Stimulated activated CD8-positive, alpha-beta memory T cell treated with anti-CD3 and anti-CD28 coated beads, Interleukin-15, amount 100 ng/mL, for 1 hour (primary cell): Measurements from ENCODE around the gene KBTBD7.
"Not testable (repeated sequence)": the region's sequence is repeated elsewhere in the genome, so short reads cannot be mapped to it uniquely, and the experiment has no call there.

Experiments used
- DNase-seq: peaks from one replicate; pipeline ENCODE4 v3.0.0-alpha.2; 2020; ENCODE audit warnings: low read depth

Gene KBTBD7

GRCh38 chr13:41199079-41199478 lies 4.7 kb upstream of the KBTBD7 start:
- DNase-seq = no peak

DNA sequence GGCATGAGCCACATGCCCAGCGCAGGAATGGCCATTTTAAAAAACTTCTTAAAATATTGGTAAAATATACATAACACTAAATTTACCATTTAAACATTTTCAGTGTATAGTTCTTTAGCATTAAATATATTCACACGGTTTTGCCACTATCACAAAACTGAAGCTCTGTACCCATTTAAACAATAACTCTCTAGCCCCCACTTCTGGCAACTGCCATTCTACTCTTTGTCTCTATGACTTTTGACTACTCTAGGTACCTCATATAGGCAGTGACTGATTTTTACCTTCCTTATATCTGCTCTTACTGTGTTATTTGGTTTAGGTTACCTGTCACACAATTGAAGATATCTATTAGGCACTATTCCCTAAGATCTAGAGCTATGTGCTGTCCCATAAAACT lies 2.3 kb upstream of the KBTBD7 start:
- no peak for DNase-seq

DNA sequence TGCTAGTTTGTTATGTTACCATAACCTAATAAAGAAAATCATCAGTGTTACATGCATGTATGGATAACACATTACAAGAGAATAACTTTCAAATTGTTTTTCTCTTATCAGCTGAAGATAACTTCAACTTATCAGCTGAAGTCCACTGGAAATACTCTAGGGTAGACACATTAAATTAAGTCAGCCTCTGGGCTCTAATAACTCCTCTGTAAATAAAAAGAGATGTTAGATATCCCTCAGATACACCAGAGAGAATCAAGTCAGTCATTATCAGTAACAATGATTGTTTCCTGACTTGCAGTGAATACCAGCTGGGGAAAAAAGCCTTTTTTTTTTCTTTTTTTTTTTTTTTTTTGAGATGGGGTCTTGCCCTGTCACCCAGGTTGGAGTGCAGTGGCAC lies 1.6 kb upstream of the KBTBD7 start:
- DNase-seq = no peak

DNA sequence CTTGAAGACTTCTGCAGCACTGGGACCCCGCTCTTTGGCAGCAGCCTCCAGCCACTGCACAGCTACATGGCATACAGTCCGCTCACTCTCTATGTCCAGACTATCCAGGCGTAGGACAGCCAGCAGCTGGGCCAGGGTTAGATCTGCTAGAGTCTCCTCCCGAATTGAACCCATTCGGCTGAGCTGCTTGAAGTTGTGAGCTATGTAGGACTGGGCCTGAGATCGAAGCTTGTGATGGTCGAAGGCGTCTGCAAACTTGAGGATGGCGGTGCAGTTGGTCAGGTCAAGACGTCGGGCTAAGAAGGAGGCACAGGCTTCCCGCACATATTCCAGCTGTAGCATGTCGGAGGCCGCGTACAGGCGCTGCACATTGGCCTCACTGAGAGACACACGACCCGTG lies 900 bp downstream of the KBTBD7 start:
- no peak for DNase-seq

- DNase-seq = no peak
Measured at GRCh38 chr13:41188584-41188983, 5.8 kb downstream of the KBTBD7 start.

- no peak for DNase-seq
Measured at GRCh38 chr13:41186481-41186880, 7.9 kb downstream of the KBTBD7 start.

DNA sequence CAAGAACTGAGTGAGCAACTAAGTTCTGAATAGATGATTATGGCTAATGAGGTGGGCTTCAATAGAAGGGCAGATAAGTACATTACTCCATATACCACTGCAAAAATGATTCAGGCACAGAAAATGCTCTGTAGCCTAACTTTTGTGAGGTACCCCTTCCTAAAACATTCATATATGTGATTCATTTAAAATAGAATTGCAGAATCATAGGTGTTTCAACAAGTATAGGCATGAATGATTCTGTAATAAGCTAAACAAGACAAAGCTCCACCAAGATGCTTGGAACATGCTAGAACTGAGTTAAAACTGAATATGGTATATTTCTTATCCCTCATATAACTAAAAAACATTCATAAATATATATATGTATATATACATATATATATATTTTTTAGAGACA lies 12.1 kb downstream of the KBTBD7 start:
- DNase-seq = no peak

DNA sequence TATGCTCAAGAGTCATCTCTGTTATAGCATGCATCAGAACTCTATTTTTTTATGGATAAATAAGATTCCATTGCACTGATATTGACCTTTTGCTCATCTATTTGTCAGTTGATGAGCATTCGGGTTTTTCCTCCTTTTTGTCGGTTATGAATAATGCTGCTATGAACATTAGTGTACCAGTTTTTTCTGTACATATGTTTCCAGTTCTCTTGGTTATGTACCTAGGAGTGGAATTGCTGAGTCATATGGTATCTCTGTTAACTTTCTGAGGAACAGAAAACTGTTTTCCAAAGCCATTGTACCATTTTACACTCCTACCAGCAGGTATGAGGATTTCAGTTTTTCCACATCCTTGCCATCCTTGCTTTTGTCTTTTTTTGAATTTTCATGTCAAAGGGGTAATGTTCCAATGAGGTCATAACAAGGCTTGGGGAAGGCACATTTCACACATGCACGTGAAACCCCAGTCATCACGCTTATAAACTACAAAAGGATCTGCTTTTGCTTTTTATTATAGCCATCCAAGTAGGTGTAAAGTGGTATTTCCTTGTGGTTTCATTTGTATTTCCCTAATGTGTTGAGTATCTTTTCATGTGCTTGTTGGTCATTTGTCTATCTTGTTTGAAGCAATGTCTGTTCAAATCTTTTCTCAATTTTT lies 14.6 kb downstream of the KBTBD7 start:
- DNase-seq = no peak

GRCh38 chr13:41178040-41178439 lies 16.3 kb downstream of the KBTBD7 start:
- DNase-seq = no peak

- DNase-seq = no peak
Measured at GRCh38 chr13:41177616-41178015, 16.8 kb downstream of the KBTBD7 start.

DNA sequence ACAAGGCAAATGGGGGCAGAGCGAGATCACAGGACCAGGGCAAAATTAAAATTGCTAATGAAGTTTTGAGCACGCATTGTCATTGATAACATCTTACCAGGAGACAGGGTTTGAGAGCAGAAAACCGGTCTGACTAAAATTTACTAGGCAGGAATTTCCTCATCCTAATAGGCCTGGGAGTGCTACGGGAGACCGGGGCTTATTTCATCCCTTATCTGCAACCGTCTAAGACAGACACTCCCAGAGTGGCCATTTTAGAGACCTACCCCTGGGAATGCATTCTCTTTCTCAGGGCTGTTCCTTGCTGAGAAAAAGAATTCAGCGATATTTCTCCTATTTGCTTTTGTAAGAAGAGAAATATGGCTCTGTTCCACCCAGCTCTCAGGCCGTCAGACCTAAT lies 18.8 kb downstream of the KBTBD7 start:
- DNase-seq = not testable (repeated sequence)

DNA sequence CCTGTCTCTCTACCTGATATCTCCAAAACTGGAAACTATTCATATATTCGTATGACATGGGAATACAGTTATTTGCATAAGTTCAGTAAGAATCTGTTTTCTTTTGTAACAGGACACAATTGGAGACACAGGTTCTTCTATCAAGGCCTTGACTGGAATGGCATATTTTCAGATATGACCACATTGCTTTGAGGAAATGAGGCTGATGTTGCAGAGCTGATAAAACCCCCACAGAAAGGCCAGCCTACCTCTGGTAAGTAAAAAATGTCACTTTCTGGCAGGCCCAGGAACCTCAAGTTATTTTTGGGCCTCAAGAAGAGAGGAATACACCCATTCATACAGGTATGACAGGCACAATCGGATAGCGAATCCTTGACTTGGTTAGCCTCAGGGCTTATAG lies 32.2 kb downstream of the KBTBD7 start:
- no peak for DNase-seq

- DNase-seq = no peak
Measured at GRCh38 chr13:41159174-41159573, 35.2 kb downstream of the KBTBD7 start.

DNA sequence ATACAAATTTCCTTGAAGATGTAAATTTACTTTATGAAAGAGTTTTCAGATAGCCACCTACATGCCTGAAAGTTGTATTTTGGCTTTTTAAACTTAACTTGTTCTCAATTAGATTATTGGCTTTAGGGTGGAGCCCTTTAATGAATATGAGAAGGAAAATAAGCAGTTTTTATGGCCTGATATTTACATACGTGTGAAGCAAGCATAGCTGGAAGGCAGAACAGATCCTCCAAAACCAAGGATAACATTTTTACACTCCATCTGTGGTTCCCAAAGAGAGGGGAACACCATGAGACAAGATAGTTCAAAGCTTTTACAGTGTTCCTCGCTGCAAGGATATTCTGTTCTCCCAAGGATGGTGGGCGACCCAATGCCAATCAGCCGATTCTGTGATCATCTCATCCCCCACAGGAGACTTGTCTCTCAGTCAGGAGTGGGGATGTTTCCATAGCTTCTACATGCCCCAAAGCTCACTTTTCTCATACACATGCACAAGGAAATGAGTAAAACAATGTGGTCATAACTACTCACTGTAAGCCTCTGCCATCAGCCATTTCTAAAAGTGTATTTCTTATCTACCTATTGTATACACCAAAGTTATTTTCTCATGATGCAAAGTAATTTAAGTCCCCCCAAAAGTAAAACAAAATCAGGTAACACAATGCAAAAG lies 37.2 kb downstream of the KBTBD7 start:
- no peak for DNase-seq

DNA sequence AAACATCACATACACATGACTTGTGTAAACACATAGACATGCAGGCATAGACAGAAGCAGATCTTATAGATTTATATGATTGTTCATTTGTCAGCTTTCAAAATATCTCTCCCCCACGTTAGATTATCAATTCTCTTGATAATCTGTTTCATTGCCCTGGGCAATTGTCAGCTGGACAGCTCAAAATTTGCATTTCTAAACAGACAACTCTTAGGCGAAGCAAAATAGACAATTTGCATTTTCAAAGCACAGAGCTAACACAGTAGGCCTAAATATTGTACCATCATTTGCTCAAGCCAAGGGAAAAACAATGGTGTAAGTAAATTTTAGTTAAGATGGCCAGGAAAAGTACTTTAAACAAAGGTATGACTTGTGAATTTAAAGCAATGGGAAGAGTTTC lies 37.7 kb downstream of the KBTBD7 start:
- DNase-seq = no peak

DNA sequence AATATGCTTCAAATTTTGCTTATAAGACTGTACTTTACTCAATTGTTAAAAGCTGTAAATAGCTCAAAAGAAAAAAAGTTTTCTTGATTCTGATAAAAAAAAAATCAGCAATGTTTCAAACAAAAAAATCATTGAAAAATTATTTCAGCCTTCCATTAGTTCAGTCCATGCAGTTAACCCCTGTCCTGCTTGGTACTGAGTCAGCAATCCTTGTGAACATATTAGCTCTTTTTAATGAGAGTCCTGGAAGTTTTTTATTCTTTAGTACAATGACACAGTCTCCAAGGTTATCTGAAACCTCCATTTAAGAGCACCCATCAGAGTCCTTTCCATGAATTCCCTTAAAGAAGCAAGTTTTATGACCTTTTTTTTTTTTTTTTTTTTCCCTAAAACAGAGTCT lies 40.3 kb downstream of the KBTBD7 start:
- no peak for DNase-seq

GRCh38 chr13:41152005-41152404 lies 42.4 kb downstream of the KBTBD7 start:
- no peak for DNase-seq

DNA sequence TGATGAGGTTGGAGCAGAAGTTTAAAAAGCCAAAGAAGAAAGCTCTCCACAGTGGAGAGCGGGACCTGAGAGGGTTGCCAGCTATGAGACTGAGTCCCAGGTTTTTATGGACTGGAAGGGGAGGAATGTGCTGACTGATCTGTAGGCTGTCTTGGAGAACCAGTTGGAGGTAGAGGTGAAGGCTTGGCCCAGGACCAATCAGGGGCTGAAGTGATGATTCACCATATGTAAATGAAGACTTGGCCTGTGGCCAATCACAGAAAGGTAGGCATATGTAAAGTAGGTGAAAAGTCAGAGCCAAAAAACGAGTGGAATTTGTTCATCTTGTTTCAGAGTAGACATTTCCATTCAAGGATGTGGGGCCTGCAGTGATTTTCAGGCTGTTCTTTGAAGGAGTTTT lies 44.3 kb downstream of the KBTBD7 start:
- no peak for DNase-seq

DNA sequence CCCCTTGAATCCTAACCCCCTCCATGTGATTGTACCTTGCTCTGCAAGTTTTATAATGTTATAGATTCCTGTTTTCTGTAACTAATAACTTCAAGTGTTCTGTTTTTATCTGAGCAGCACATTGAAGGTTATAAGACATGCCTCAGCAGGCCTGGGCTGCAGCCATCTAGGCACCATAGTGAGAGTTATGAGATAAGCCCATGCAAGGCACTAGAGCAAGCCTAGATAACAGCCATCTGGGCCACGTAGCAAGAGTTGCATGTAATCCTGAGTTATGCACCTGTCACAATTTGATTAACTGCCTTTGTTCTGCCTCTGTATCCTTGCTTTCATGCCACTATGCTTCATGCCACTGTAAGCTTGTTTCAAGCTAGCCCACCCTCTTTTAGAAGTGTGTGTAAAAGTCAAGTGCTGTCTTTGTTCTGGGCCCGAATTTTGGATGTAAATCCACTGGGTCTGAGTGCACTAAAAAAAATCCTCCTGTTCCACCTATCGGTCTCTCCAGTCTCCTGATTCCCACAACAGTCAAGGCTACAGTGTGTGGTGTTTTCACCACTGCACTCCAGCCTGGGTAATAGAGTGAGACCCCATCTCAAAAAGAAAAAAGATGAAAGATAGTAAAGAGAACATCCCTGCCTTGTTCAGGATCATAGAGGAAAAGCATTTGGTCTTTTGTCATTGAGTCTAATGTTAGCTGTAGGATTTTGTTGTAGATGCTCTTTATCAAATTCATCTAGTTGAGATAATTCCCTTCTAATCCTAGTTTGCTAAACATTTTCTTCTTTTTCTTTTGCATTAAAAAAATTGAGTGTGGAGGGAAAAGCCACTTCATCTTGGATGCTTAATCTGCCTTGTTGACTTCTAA lies 45.7 kb downstream of the KBTBD7 start:
- DNase-seq = no peak

DNA sequence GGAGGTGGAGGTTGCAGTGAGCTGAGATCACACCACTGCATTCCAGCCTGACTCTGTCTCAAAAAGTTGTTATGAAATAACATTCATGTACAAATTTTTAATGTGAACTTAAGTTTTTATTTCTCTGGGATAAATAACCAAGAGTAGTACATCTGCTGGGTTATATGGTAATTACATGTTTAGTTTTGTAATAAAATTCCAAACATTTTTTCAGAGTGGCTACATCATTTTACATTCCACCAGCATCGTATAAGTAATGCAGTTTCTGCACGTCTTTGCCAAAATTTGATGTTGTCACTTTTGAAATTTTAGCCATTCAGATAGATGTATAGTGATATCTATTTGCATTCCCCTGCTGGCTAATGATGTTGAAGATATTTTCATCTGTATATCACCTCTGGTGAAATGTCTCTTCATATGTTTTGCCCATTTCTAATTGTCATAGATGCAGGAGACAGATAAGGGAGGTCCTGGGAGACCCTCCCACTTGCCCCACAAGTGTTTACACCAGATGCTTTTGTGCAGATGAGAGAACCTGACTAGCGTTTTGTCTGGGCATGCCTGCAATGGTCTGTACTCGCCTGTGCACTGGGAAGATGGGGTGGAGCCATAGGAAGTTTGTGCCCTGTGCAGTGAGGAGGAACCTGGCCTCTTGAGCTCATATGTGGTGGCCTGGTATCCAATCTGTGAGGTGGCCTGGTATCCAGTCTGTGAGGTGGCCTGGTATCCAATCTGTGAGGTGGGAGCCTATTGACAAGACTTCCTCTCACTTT lies 49.0 kb downstream of the KBTBD7 start:
- DNase-seq = no peak

- DNase-seq = no peak
Measured at GRCh38 chr13:41144576-41144975, 49.8 kb downstream of the KBTBD7 start.
